Colonic mucosa (tissue), 4 donors: ENCODE data around the gene LTB4R2. TPM values are rescaled to one million over a fixed set of nuclear protein-coding genes. Genes with fewer than 3 reads are reported as not detected.

Experiments used
- DNase-seq: peaks from one replicate; pipeline ENCODE4 v3.0.0-alpha.2; 2020
- H3K27ac ChIP-seq: fragments of 200-600 bp; one replicate; pipeline ENCODE4 v1.8.0; 2021
- H3K27me3 ChIP-seq: fragments of 200-600 bp; one replicate; pipeline ENCODE4 v1.8.0; 2021
- H3K36me3 ChIP-seq: fragments of 200-600 bp; one replicate; pipeline ENCODE4 v1.8.0; 2021
- H3K4me1 ChIP-seq: fragments of 200-600 bp; one replicate; pipeline ENCODE4 v1.8.0; 2021; ENCODE audit warnings: mild to moderate bottlenecking
- H3K4me3 ChIP-seq: fragments of 200-600 bp; one replicate; pipeline ENCODE4 v1.8.0; 2021
- H3K9ac ChIP-seq, 2 donors: one replicate each; pipeline ENCODE4 v1.7.0; 2013; ENCODE audit warnings: control low read depth in 2 of 2, low read depth in 2 of 2, low read length in 2 of 2
- H3K9me3 ChIP-seq: fragments of 200-600 bp; one replicate; pipeline ENCODE4 v1.8.0; 2021
- intact Hi-C: fragments of 100-400 bp; cut with DNase I; formaldehyde crosslinking; loops from one replicate; pipeline ENCODE4 v1.14.1; 2022
- total RNA-seq, 2 donors: library from RNA; stranded (reverse); fragmentation: NEBNext Ultra II Directional in 1 of 2; extraction: Animal tissue kit (Norgen Biotek cat#: 25700) in 1 of 2; gene quantifications; one replicate each; pipeline ENCODE4 v1.2.1, GENCODE V29; 2021
- TF ChIP-seq, protein P1 (sequence below): fragments of 200-600 bp; IDR thresholded peaks from one replicate; pipeline ENCODE4 v1.8.0; 2022; ENCODE audit warnings: antibody characterized with exemption, mild to moderate bottlenecking
- donor health status: healthy.
- donor health status: DM: no; HTN: no; CAD: no.
- donor health status: DM: no; HTN: no; CAD: no.

The LTB4R2 gene
- total RNA-seq, 2 donors from 2014 or later: 2.7 to 7.8 TPM

DNA sequence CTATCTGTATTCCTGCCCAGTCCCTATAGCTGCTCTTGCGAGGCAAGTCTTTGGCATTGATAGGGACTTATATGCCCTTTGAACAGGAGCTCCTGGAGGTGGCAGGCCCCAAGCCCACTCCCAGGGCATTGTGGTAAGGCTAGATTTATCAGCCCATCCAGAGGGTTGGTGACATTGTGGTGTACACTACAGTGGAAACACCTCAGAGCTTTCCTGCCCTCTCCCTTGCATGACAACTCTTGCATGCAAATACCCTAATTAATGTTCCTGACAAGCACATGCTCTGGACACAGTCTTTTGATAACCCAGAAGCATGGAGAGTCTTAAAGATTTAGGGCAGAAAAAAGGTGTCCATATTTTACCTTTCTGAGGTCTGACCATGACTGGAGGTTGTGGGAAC lies 30.7 kb downstream of the LTB4R2 start:
- Histone ChIP-seq H3K27ac (no peak overlapping the region), H3K4me3 (no peak overlapping the region), H3K4me1 (peaks cover 6% of the 10 kb centered on the region), H3K27me3 (no peaks in the 10 kb centered on the region), H3K9me3 (no peaks in the 10 kb centered on the region), H3K9ac (no peak overlapping the region), H3K36me3 (no peaks in the 10 kb centered on the region)
- DNase-seq: no peak
- TF ChIP-seq, protein P1, sequence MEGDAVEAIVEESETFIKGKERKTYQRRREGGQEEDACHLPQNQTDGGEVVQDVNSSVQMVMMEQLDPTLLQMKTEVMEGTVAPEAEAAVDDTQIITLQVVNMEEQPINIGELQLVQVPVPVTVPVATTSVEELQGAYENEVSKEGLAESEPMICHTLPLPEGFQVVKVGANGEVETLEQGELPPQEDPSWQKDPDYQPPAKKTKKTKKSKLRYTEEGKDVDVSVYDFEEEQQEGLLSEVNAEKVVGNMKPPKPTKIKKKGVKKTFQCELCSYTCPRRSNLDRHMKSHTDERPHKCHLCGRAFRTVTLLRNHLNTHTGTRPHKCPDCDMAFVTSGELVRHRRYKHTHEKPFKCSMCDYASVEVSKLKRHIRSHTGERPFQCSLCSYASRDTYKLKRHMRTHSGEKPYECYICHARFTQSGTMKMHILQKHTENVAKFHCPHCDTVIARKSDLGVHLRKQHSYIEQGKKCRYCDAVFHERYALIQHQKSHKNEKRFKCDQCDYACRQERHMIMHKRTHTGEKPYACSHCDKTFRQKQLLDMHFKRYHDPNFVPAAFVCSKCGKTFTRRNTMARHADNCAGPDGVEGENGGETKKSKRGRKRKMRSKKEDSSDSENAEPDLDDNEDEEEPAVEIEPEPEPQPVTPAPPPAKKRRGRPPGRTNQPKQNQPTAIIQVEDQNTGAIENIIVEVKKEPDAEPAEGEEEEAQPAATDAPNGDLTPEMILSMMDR: no peak
- intact Hi-C loops: no loop called here

DNA sequence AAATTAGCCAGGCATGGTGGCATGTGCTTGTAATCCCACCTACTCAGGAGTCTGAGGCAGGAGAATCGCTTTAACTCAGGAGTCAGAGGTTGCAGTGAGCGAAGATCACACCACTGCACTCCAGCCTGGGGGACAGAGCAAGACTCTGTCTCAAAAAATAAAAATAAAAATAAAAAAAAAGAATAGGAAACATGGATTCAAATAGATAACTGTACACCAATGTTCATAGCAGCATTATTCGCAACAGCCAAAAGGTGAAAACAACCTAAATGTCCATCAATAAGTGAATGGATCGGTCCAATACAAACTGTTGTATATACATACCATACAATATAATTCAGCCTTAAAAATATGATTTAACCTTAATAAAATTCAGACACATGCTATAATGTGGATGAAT lies 32.9 kb downstream of the LTB4R2 start:
- intact Hi-C loops: no loop called here
- TF ChIP-seq, protein P1: no peak
- H3K27ac ChIP-seq: no peak overlapping the region

DNA sequence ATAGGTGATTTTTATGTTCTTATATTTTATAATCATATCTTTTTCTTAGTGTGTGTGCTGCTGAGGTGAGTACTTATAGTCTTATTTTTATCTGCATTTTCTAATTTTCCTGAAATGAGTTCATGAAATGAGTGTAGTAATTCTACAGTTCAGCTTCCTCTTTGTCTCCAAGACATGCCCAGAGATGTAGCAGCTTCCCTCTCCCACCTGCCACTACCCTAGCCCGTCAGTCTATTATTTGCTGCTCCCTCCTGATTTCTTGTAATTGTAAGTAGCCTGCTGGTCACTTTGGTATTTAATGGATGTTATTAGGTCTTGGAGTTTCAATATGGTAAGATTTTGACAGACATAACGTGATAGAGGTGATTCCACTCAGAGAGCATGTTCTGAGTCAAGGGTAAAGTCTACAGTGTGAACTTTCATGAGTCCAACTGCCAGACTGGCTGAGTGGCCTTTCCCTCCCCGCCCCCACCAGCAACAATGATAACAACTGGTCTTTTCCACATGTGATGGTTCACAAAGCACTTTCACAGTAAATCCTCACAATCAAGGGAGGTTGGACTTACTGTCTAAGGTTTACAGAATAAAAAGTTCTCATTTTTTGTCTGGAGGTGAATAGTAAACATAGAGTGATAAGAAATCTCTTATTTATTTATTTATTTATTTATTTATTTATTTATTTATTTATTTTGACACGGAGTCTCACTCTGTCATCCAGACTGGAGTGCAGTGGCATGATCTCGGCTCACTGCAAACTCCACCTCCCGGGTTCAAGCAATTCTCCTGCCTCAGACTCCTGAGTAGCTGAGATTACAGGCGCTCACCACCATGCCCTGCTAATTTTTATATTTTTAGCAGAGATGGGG lies 34.1 kb downstream of the LTB4R2 start:
- Histone ChIP-seq H3K27me3 (no peaks in the 10 kb centered on the region), H3K4me3 (no peak overlapping the region), H3K36me3 (no peaks in the 10 kb centered on the region), H3K9me3 (no peaks in the 10 kb centered on the region), H3K4me1 (peaks cover 2% of the 10 kb centered on the region), H3K27ac (no peak overlapping the region), H3K9ac (no peak overlapping the region)
- TF ChIP-seq, protein P1: no peak
- intact Hi-C loops: no loop called here
- DNase-seq: no peak

More for the DNA sequence above, 32.9 kb downstream of the LTB4R2 start:
- peaks cover 6% of the 10 kb centered on the region for H3K4me1 ChIP-seq
- no peak overlapping the region for H3K4me3 ChIP-seq
- no peak overlapping the region for H3K9ac ChIP-seq
- no peaks in the 10 kb centered on the region for H3K36me3 ChIP-seq
- no peaks in the 10 kb centered on the region for H3K9me3 ChIP-seq
- H3K27me3 ChIP-seq: no peaks in the 10 kb centered on the region
- no peak for DNase-seq

DNA sequence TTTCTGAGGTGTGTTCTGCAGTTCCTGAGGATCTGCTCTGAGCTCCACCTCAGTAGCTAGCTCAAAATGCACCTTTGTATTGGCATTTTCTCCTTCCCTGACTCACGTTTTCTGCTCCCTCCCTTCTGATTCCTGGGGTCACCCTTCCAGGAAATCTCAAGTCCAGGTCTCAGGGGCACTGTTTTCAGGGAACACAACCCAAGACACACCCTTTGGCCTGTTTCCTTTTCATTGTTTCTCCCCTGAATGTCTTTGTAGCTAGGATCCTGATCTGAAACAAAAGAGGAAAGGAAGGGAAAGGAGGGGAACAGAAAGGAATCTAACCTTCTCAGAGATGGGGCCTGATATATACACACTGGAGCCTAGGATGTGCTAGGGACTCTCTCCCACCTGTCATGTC lies 37.2 kb downstream of the LTB4R2 start:
- no peaks in the 10 kb centered on the region for H3K9me3 ChIP-seq
- H3K4me3 ChIP-seq: no peak overlapping the region
- no peak for DNase-seq
- no peaks in the 10 kb centered on the region for H3K4me1 ChIP-seq
- H3K27ac ChIP-seq: no peak overlapping the region
- intact Hi-C loops: no loop called here
- no peaks in the 10 kb centered on the region for H3K27me3 ChIP-seq
- no peaks in the 10 kb centered on the region for H3K36me3 ChIP-seq
- no peak overlapping the region for H3K9ac ChIP-seq
- TF ChIP-seq, protein P1: no peak

DNA sequence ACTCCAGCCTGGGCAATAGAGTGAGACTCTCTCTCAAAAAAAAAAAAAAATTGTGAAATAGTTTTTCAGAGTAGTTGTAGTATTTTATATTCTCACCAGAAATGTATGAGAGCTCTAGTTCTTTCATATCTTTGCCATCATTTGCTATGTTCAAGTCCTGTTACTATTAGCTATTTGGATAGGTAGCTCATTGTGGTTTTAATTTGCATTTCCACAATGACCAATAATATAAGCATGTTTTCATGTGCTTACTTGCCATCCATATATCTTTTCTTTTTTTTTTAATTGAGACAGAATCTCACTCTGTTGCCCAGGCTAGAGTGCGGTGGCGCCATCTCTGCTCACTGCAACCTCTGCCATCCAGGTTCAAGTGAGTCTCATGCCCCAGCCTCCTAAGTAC lies 38.2 kb downstream of the LTB4R2 start:
- no peaks in the 10 kb centered on the region for H3K27me3 ChIP-seq
- no peak overlapping the region for H3K27ac ChIP-seq
- TF ChIP-seq, protein P1: no peak
- no peak for DNase-seq
- H3K9ac ChIP-seq: no peak overlapping the region
- H3K36me3 ChIP-seq: no peaks in the 10 kb centered on the region
- H3K9me3 ChIP-seq: no peaks in the 10 kb centered on the region
- no peak overlapping the region for H3K4me3 ChIP-seq
- intact Hi-C loops: no loop called here
- no peaks in the 10 kb centered on the region for H3K4me1 ChIP-seq
